NCI-H2227 (cell line): ENCODE results near the gene DACH2.

Experiments used
- DNase-seq: peaks from one replicate; lab custom pipeline; 2025; ENCODE audit not compliant: unreplicated experiment; lab: John Stamatoyannopoulos, UW

Gene DACH2

GRCh38 chrX:86747091-86747490 lies 598.8 kb downstream of the DACH2 start:
- DNase-seq: no peak

- DNase-seq: no peak
These were observed 657.0 kb downstream of the DACH2 start for GRCh38 chrX:86805241-86805640.

GRCh38 chrX:86806786-86807185 lies 658.5 kb downstream of the DACH2 start:
- no peak for DNase-seq

GRCh38 chrX:86809651-86810050 lies 661.4 kb downstream of the DACH2 start:
- DNase-seq: no peak

GRCh38 chrX:86829786-86830185 lies 681.5 kb downstream of the DACH2 start:
- DNase-seq: no peak

GRCh38 chrX:86830685-86831084 lies 682.4 kb downstream of the DACH2 start:
- no peak for DNase-seq

- DNase-seq: no peak
These were observed 696.9 kb downstream of the DACH2 start for GRCh38 chrX:86845101-86845500.
